CD4-positive, alpha-beta T cell treated with Interleukin-6 for 4 hours (primary cell): Measurements from ENCODE around the gene TLCD3B.
A peak's percentile ranks its signal among the peaks of the same experiment; 100 is the strongest.
"Not testable (repeated sequence)": the region's sequence is repeated elsewhere in the genome, so short reads cannot be mapped to it uniquely, and the experiment has no call there.

ENCODE experiments used
- DNase-seq: peaks from one replicate; pipeline ENCODE4 v3.0.0-alpha.2; 2020; ENCODE audit warnings: mixed read lengths

TLCD3B gene

GRCh38 chr16:30025156-30025555, 5.9 kb downstream of the TLCD3B start:
- DNase-seq, result no peak

- no peak for DNase-seq
These were observed 6.6 kb downstream of the TLCD3B start for GRCh38 chr16:30024451-30024850.

- no peak for DNase-seq
These were observed 7.5 kb downstream of the TLCD3B start for GRCh38 chr16:30023586-30023985.

GRCh38 chr16:30022887-30023286, 8.2 kb downstream of the TLCD3B start, which contains the start of gene C16orf92:
C16orf92 (plus strand) TSS chr16:30023198; CDS start chr16:30023341, 143 bp downstream.
- DNase-seq, result no peak

GRCh38 chr16:30018731-30019158, 12.3 kb downstream of the TLCD3B start:
- DNase-seq, result no peak

GRCh38 chr16:30017937-30018336, 13.1 kb downstream of the TLCD3B start:
- not testable (repeated sequence) for DNase-seq

GRCh38 chr16:30017277-30017656, 13.8 kb downstream of the TLCD3B start:
- no peak for DNase-seq

GRCh38 chr16:30016555-30017276, 14.4 kb downstream of the TLCD3B start:
- DNase-seq, result no peak

GRCh38 chr16:30015450-30015849, 15.6 kb downstream of the TLCD3B start:
- not testable (repeated sequence) for DNase-seq

- DNase-seq, result not testable (repeated sequence)
These were observed 18.5 kb downstream of the TLCD3B start for GRCh38 chr16:30012598-30012997.

GRCh38 chr16:30011714-30012504, 19.2 kb downstream of the TLCD3B start:
- no peak for DNase-seq

GRCh38 chr16:30010844-30011713, 20.0 kb downstream of the TLCD3B start, which contains the start of gene DOC2A:
DOC2A (minus strand) TSS chr16:30011027; CDS start chr16:30010222, 805 bp downstream.
- DNase-seq, result peak; percentile 49

GRCh38 chr16:30009990-30010843, 20.9 kb downstream of the TLCD3B start:
- no peak for DNase-seq

GRCh38 chr16:30009085-30009862, 21.8 kb downstream of the TLCD3B start:
- no peak for DNase-seq

- no peak for DNase-seq
These were observed 23.6 kb downstream of the TLCD3B start for GRCh38 chr16:30007378-30007895.

GRCh38 chr16:30006659-30007377, 24.3 kb downstream of the TLCD3B start:
- no peak for DNase-seq

GRCh38 chr16:30006095-30006473, 25.0 kb downstream of the TLCD3B start:
- no peak for DNase-seq

- DNase-seq, result peak; percentile 52
These were observed 25.6 kb downstream of the TLCD3B start for GRCh38 chr16:30005341-30006094.

- DNase-seq, result no peak
These were observed 26.2 kb downstream of the TLCD3B start for GRCh38 chr16:30004811-30005242.
